Lung (tissue), 12 donors: ENCODE data around the gene PCDHA1. TPM values are rescaled to one million over a fixed set of nuclear protein-coding genes. Genes with fewer than 3 reads are reported as not detected.

Source experiments
- ATAC-seq: fragments of 200-7000 bp; cut with Tn5 transposase; one replicate; pipeline ENCODE4 v1.9.1; 2020; ENCODE audit warnings: moderate number of reproducible peaks; ENCODE audit not compliant: insufficient read depth, low FRiP score
- DNase-seq, 3 donors: peaks; one replicate each; pipeline ENCODE4 v3.0.0-alpha.2; 2013 to 2017
- H3K27ac ChIP-seq, 2 donors: one replicate each; pipeline ENCODE4 v1.5.1; 2013; ENCODE audit warnings: mild to moderate bottlenecking in 2 of 2, moderate library complexity in 2 of 2, control low read depth in 1 of 2, inconsistent platforms in 1 of 2, low read depth in 1 of 2, low read length in 1 of 2
- H3K27me3 ChIP-seq, 3 donors: one replicate each; pipeline ENCODE4 v1.5.1; 2013; ENCODE audit warnings: low read length in 2 of 3; ENCODE audit not compliant: control insufficient read depth in 3 of 3, insufficient read depth in 3 of 3
- H3K36me3 ChIP-seq, 4 donors: one replicate each; pipeline ENCODE4 v1.5.1; 2013; ENCODE audit warnings: low read length in 4 of 4, mild to moderate bottlenecking in 1 of 4, moderate library complexity in 1 of 4; ENCODE audit not compliant: control insufficient read depth in 4 of 4, insufficient read depth in 4 of 4
- H3K4me1 ChIP-seq, 5 donors: one replicate each; pipeline ENCODE4 v1.5.1; 2013; ENCODE audit warnings: low read length in 5 of 5, mild to moderate bottlenecking in 2 of 5, moderate library complexity in 1 of 5; ENCODE audit not compliant: control insufficient read depth in 5 of 5, insufficient read depth in 5 of 5
- H3K4me3 ChIP-seq: one replicate; pipeline ENCODE4 v1.5.1; 2013; ENCODE audit warnings: mild to moderate bottlenecking, control low read depth, moderate library complexity
- H3K9ac ChIP-seq, 2 donors: one replicate each; pipeline ENCODE4 v1.5.1; 2013; ENCODE audit warnings: low read length in 2 of 2, control low read depth in 1 of 2; ENCODE audit not compliant: insufficient read depth in 1 of 2
- H3K9me3 ChIP-seq, 4 donors: one replicate each; pipeline ENCODE4 v1.5.1; 2013; ENCODE audit warnings: low read length in 3 of 4, mild to moderate bottlenecking in 1 of 4, moderate library complexity in 1 of 4; ENCODE audit not compliant: control insufficient read depth in 4 of 4, insufficient read depth in 3 of 4
- CTCF ChIP-seq: IDR thresholded peaks from 2 replicates; pipeline ENCODE4 v1.5.1; 2012; ENCODE audit warnings: mild to moderate bottlenecking; ENCODE audit errors: control extremely low read depth, extremely low read depth
- WGBS, 2 donors: extraction: QIAGEN DNeasy Blood & Tissue Kit; methylation state at CpG; one replicate each; pipeline ENCODE4 v1.1.7; 2013; 5-methylcytosine and 5-hydroxymethylcytosine counted together
- polyA plus RNA-seq, 2 donors: library from polyadenylated mRNA; stranded (reverse); fragments of 200-250 nt; gene quantifications; one replicate each; pipeline ENCODE4 v1.2.1, GENCODE V29; 2013
- total RNA-seq, 2 donors: library from RNA; depleted of rRNA in 1 of 2; stranded (reverse); fragments of >200 nt in 1 of 2; gene quantifications; one replicate each; pipeline ENCODE4 v1.2.1, GENCODE V29; 2014 to 2021
- donor health status: control.
- donor health status: control.
- donor health status: Bipolar disorder and iron deficiency.
- donor health status: healthy.
- donor health status: DM: yes; HTN: yes; CAD: no.

PCDHA1 gene
- total and polyA plus RNA-seq, 4 donors = 0.02 to 0.30 TPM; not detected in 2

GRCh38 chr5:140855772-140856674, 70.1 kb downstream of the PCDHA1 start, which contains the start of gene PCDHA10:
TSS of gene PCDHA10 (plus strand) at chr5:140855897. CDS start at chr5:140856049, 152 bp downstream.
- WGBS, 2 donors = 27% methylated on average over 37 of the region's 44 CpGs; no CpG with 5 or more reads in 1 of the 2 donors
- peaks cover 0 to 6% (median 0%) of the 10 kb centered on the region in 4 donors for H3K9me3 ChIP-seq
- TF ChIP-seq CTCF = no peak
- no peak within 1 kb of the TSS for H3K9ac ChIP-seq
- no peaks in the 10 kb centered on the region for H3K27me3 ChIP-seq
- peak in 2 of 3 donors; percentile 20 to 24 for DNase-seq
- no peaks in the 10 kb centered on the region for H3K36me3 ChIP-seq
- no peaks in the 10 kb centered on the region for H3K4me1 ChIP-seq
- H3K27ac ChIP-seq = no peak within 1 kb of the TSS
- ATAC-seq = no peak
- H3K4me3 ChIP-seq = no peak within 1 kb of the TSS

- DNase-seq = no peak
- Histone ChIP-seq H3K27ac (no peak overlapping the region), H3K9me3 (peaks cover 0 to 9% (median 4%) of the 10 kb centered on the region in 4 donors), H3K9ac (no peak overlapping the region), H3K27me3 (no peaks in the 10 kb centered on the region), H3K4me1 (no peaks in the 10 kb centered on the region), H3K36me3 (no peaks in the 10 kb centered on the region), H3K4me3 (no peak overlapping the region)
- no peak for TF ChIP-seq CTCF
- no peak for ATAC-seq
- WGBS, 2 donors = 58% methylated on average over 68 of the region's 94 CpGs; no CpG with 5 or more reads in 1 of the 2 donors
These were observed 71.4 kb downstream of the PCDHA1 start for GRCh38 chr5:140857177-140857986.

- no peaks in the 10 kb centered on the region for H3K4me1 ChIP-seq
- peaks cover 0 to under 1% (median 0%) of the 10 kb centered on the region in 3 donors for H3K27me3 ChIP-seq
- H3K27ac ChIP-seq = no peak overlapping the region
- ATAC-seq (no peak), DNase-seq (no peak)
- TF ChIP-seq CTCF = no peak
- peaks cover 0 to 14% (median 4%) of the 10 kb centered on the region in 4 donors for H3K9me3 ChIP-seq
- 55% methylated on average over 21 of the region's 22 CpGs; no CpG with 5 or more reads in 1 of the 2 donors for WGBS, 2 donors
- H3K9ac ChIP-seq = no peak overlapping the region
- no peaks in the 10 kb centered on the region for H3K36me3 ChIP-seq
- no peak overlapping the region for H3K4me3 ChIP-seq
These were observed 72.0 kb downstream of the PCDHA1 start for GRCh38 chr5:140857987-140858240.
